H9 (cell line): ENCODE measurements around the gene CHST8. TPM values are rescaled to one million over a fixed set of nuclear protein-coding genes. Genes with fewer than 3 reads are reported as not detected.

Source experiments
- DNase-seq: peaks from one replicate; pipeline ENCODE4 v3.0.0-alpha.2; 2017
- H2AFZ ChIP-seq: one replicate; pipeline ENCODE4 v1.6.1; 2013; ENCODE audit warnings: mild to moderate bottlenecking, low read length, control low read depth, moderate library complexity
- H2AK5ac ChIP-seq: 2 replicates; pipeline ENCODE4 v1.6.1; 2013; ENCODE audit warnings: low read length, control low read depth, mixed read lengths; ENCODE audit not compliant: insufficient read length
- H2BK120ac ChIP-seq: one replicate; pipeline ENCODE4 v1.6.1; 2013; ENCODE audit warnings: low read depth, mild to moderate bottlenecking, low read length, control low read depth, inconsistent platforms; ENCODE audit not compliant: poor library complexity, severe bottlenecking
- H2BK12ac ChIP-seq: 2 replicates; pipeline ENCODE4 v1.6.1; 2013; ENCODE audit warnings: low read length, control low read depth, mixed read lengths, low read depth; ENCODE audit not compliant: insufficient read length
- H2BK15ac ChIP-seq: 2 replicates; pipeline ENCODE4 v1.6.1; 2013; ENCODE audit warnings: low read depth, low read length, control low read depth
- H2BK20ac ChIP-seq: one replicate; pipeline ENCODE4 v1.6.1; 2013; ENCODE audit warnings: low read depth, mild to moderate bottlenecking, low read length, control low read depth, inconsistent platforms; ENCODE audit not compliant: poor library complexity, severe bottlenecking
- H2BK5ac ChIP-seq: 2 replicates; pipeline ENCODE4 v1.6.1; 2013; ENCODE audit warnings: low read length, control low read depth, mixed read lengths; ENCODE audit not compliant: insufficient read length
- H3K14ac ChIP-seq: 2 replicates; pipeline ENCODE4 v1.6.1; 2013; ENCODE audit warnings: low read length, control low read depth; ENCODE audit not compliant: insufficient read depth
- H3K18ac ChIP-seq: 2 replicates; pipeline ENCODE4 v1.6.1; 2013; ENCODE audit warnings: low read depth, mild to moderate bottlenecking, mixed read lengths, low read length, control low read depth; ENCODE audit not compliant: insufficient read length
- H3K23ac ChIP-seq: 2 replicates; pipeline ENCODE4 v1.6.1; 2013; ENCODE audit warnings: low read length, control low read depth, mixed read lengths, low read depth; ENCODE audit not compliant: insufficient read length
- H3K23me2 ChIP-seq: 2 replicates; pipeline ENCODE4 v1.6.1; 2013; ENCODE audit warnings: low read depth, mild to moderate bottlenecking, mixed read lengths, low read length, control low read depth; ENCODE audit not compliant: insufficient read length, poor library complexity, severe bottlenecking
- H3K27ac ChIP-seq: 2 replicates; pipeline ENCODE4 v1.5.1; 2013; ENCODE audit warnings: low read length, control low read depth, mixed read lengths, low read depth; ENCODE audit not compliant: insufficient read length
- H3K27me3 ChIP-seq: 2 replicates; pipeline ENCODE4 v1.6.1; 2013; ENCODE audit warnings: low read length, control low read depth, inconsistent platforms; ENCODE audit not compliant: insufficient read depth
- H3K4ac ChIP-seq: 2 replicates; pipeline ENCODE4 v1.6.1; 2013; ENCODE audit warnings: low read depth, mild to moderate bottlenecking, control low read depth, inconsistent platforms, low read length, moderate library complexity
- H3K4me1 ChIP-seq: 2 replicates; pipeline ENCODE4 v1.6.1; 2013; ENCODE audit warnings: low read length, control low read depth, inconsistent platforms; ENCODE audit not compliant: insufficient read depth
- H3K4me2 ChIP-seq: 2 replicates; pipeline ENCODE4 v1.6.1; 2013; ENCODE audit warnings: low read length, control low read depth, mixed read lengths; ENCODE audit not compliant: insufficient read length, insufficient read depth
- H3K56ac ChIP-seq: 2 replicates; pipeline ENCODE4 v1.6.1; 2013; ENCODE audit warnings: low read depth, mild to moderate bottlenecking, mixed read lengths, low read length, control low read depth; ENCODE audit not compliant: insufficient read length
- H3K79me1 ChIP-seq: 2 replicates; pipeline ENCODE4 v1.6.1; 2013; ENCODE audit warnings: low read depth, mild to moderate bottlenecking, moderate library complexity, low read length, control low read depth, inconsistent platforms; ENCODE audit not compliant: insufficient read depth, poor library complexity, severe bottlenecking
- H3K79me2 ChIP-seq: 2 replicates; pipeline ENCODE4 v1.6.1; 2013; ENCODE audit warnings: low read length, control low read depth, inconsistent platforms; ENCODE audit not compliant: insufficient read depth
- H3K9ac ChIP-seq: 2 replicates; pipeline ENCODE4 v1.6.1; 2013; ENCODE audit warnings: low read length, control low read depth, mixed read lengths; ENCODE audit not compliant: insufficient read length; ENCODE audit errors: extremely low read depth
- H3K9me3 ChIP-seq: one replicate; pipeline ENCODE4 v1.6.1; 2013; ENCODE audit warnings: low read depth, low read length, inconsistent platforms; ENCODE audit not compliant: control insufficient read depth
- H3T11ph ChIP-seq: one replicate; pipeline ENCODE4 v1.6.1; 2013; ENCODE audit warnings: mild to moderate bottlenecking, low read length, control low read depth, inconsistent platforms
- H4K20me1 ChIP-seq: one replicate; pipeline ENCODE4 v1.6.1; 2013; ENCODE audit not compliant: control insufficient read depth, insufficient read length, insufficient read depth
- H4K5ac ChIP-seq: 2 replicates; pipeline ENCODE4 v1.6.1; 2013; ENCODE audit warnings: low read depth, mild to moderate bottlenecking, mixed read lengths, low read length, control low read depth; ENCODE audit not compliant: insufficient read length
- H4K8ac ChIP-seq: replicated peaks from 2 replicates; pipeline ENCODE4 v1.6.1; 2013; ENCODE audit warnings: low read length, control low read depth, mixed read lengths, low read depth; ENCODE audit not compliant: insufficient read length
- H4K91ac ChIP-seq: 2 replicates; pipeline ENCODE4 v1.6.1; 2013; ENCODE audit warnings: low read depth, mild to moderate bottlenecking, moderate library complexity, mixed read lengths, low read length, control low read depth; ENCODE audit not compliant: insufficient read length
- H3K27ac Mint-ChIP-seq, 3 experiments: 2 replicates in 2 of 3; 3 replicates in 1 of 3; pipeline ENCODE4 v1.8.0; 2020 to 2021; ENCODE audit warnings: mixed read lengths in 3 of 3, mild to moderate bottlenecking in 1 of 3, moderate library complexity in 1 of 3
- H3K27me3 Mint-ChIP-seq: 2 replicates; pipeline ENCODE4 v1.8.0; 2021; ENCODE audit warnings: low read depth, mild to moderate bottlenecking, moderate library complexity, mixed read lengths
- H3K36me3 Mint-ChIP-seq, 3 experiments: 2 replicates in 2 of 3; 3 replicates in 1 of 3; pipeline ENCODE4 v1.8.0; 2020 to 2021; ENCODE audit warnings: low read depth in 3 of 3, mixed read lengths in 3 of 3; ENCODE audit not compliant: insufficient read depth in 1 of 3
- H3K4me1 Mint-ChIP-seq, 2 experiments: 2 replicates each; pipeline ENCODE4 v1.8.0; 2020; ENCODE audit warnings: mixed read lengths in 2 of 2
- H3K4me3 Mint-ChIP-seq, 2 experiments: 2 replicates in 1 of 2; 3 replicates in 1 of 2; pipeline ENCODE4 v1.8.0; 2020 to 2021; ENCODE audit warnings: mild to moderate bottlenecking in 2 of 2, mixed read lengths in 2 of 2, moderate library complexity in 1 of 2
- H3K9me3 Mint-ChIP-seq, 2 experiments: 2 replicates in 1 of 2; 3 replicates in 1 of 2; pipeline ENCODE4 v1.8.0; 2020; ENCODE audit warnings: mild to moderate bottlenecking in 2 of 2, mixed read lengths in 2 of 2, moderate library complexity in 1 of 2
- CTCF ChIP-seq: fragments of 200-600 bp; sonication (generic); conservative IDR thresholded peaks from 3 replicates; pipeline ENCODE4 v1.8.0; 2021; ENCODE audit warnings: antibody characterized with exemption, mild to moderate bottlenecking
- WGBS: extraction: QIAGEN DNeasy Blood & Tissue Kit; methylation state at CpG from one replicate; pipeline ENCODE4 v1.1.7; 2013; ENCODE audit warnings: missing lambda C conversion rate, low lambda C conversion rate, mixed read lengths; ENCODE audit not compliant: insufficient read length; ENCODE audit errors: extremely low coverage; 5-methylcytosine and 5-hydroxymethylcytosine counted together
- total RNA-seq: library from RNA; stranded (reverse); gene quantifications from 2 replicates; pipeline ENCODE4 v1.2.1, GENCODE V29; 2021

Gene CHST8
- total RNA-seq, 1 experiment from 2014 or later, result 5.1 TPM

GRCh38 chr19:33587150-33587549 lies 34.6 kb upstream of the CHST8 start:
- no peak overlapping the region for H3K18ac ChIP-seq
- WGBS, result no CpG with 5 or more reads among the region's 2 CpGs
- peaks cover 33 to 36% of the 10 kb centered on the region in 2 experiments; a peak in 4 of 5 replicates for H3K9me3 Mint-ChIP-seq
- H3K27me3 ChIP-seq, result no peaks in the 10 kb centered on the region
- no peak overlapping the region for H4K91ac ChIP-seq
- H3K9me3 ChIP-seq, result peaks cover 8% of the 10 kb centered on the region
- H2BK120ac ChIP-seq, result no peak overlapping the region
- H4K20me1 ChIP-seq, result no peaks in the 10 kb centered on the region
- no peak overlapping the region for H2AFZ ChIP-seq
- H2BK5ac ChIP-seq, result no peak overlapping the region
- no peak overlapping the region for H3K4me3 Mint-ChIP-seq
- no peaks in the 10 kb centered on the region for H3K4me1 ChIP-seq
- no peak overlapping the region for H2AK5ac ChIP-seq
- H3K14ac ChIP-seq, result no peak overlapping the region
- H2BK15ac ChIP-seq, result no peak overlapping the region
- no peak overlapping the region for H3K27ac ChIP-seq
- H2BK20ac ChIP-seq, result no peak overlapping the region
- H3K4me2 ChIP-seq, result no peak overlapping the region
- TF ChIP-seq CTCF, result no peak
- H4K8ac ChIP-seq, result no peak overlapping the region
- H2BK12ac ChIP-seq, result no peak overlapping the region
- H3T11ph ChIP-seq, result no peak overlapping the region
- H3K23me2 ChIP-seq, result no peaks in the 10 kb centered on the region
- no peak overlapping the region for H3K27ac Mint-ChIP-seq
- no peak for DNase-seq
- no peak overlapping the region for H3K9ac ChIP-seq
- H3K23ac ChIP-seq, result no peak overlapping the region
- H3K4ac ChIP-seq, result no peak overlapping the region
- H3K36me3 Mint-ChIP-seq, result peaks cover 0 to 4% (median 0%) of the 10 kb centered on the region in 3 experiments; a peak in 2 of 7 replicates
- no peak overlapping the region for H4K5ac ChIP-seq
- no peak overlapping the region for H3K56ac ChIP-seq
- peaks cover 4% of the 10 kb centered on the region for H3K27me3 Mint-ChIP-seq
- H3K79me1 ChIP-seq, result no peaks in the 10 kb centered on the region
- 0 out of 4 replicates have a peak, but pooled peaks cover 3 to 8% of the 10 kb centered on the region in 2 experiments for H3K4me1 Mint-ChIP-seq
- H3K79me2 ChIP-seq, result no peaks in the 10 kb centered on the region
